ENCODE data around the gene TANC1. TPM values are rescaled to one million over a fixed set of nuclear protein-coding genes. Genes with fewer than 3 reads are reported as not detected.

The TANC1 gene
- total RNA-seq, 2 donors from 2014 or later: 2.9 to 9.5 TPM

GRCh38 chr2:159117658-159118057 is 149.2 kb downstream of the TANC1 start:
- Mint-ChIP-seq H3K27me3 (ENCODE audit: insufficient read depth) (no peaks in the 10 kb centered on the region), H3K27ac (no peak overlapping the region), H3K4me1 (peaks cover 12% of the 10 kb centered on the region), H3K36me3 (ENCODE audit: low read depth) (peaks cover 4% of the 10 kb centered on the region), H3K4me3 (no peak overlapping the region), H3K9me3 (peaks cover 4% of the 10 kb centered on the region)
- H3K27me3 ChIP-seq (ENCODE audit: control insufficient read depth, insufficient read depth, low read length, poor library complexity, severe bottlenecking): no peaks in the 10 kb centered on the region
- no peak for TF ChIP-seq CTCF (conservative IDR thresholded peaks at IDR 0.05)
- 96% methylated on average over 4 of the region's 4 CpGs; no CpG with 5 or more reads in 1 of the 2 experiments for WGBS, 2 experiments (ENCODE audit: insufficient coverage in 1 of 2, insufficient read length in 1 of 2)
- no peak overlapping the region for H3K9ac ChIP-seq (ENCODE audit: extremely low read depth, low read length, poor library complexity, severe bottlenecking)
- no peak overlapping the region for H3K27ac ChIP-seq (ENCODE audit: low read depth, low read length)
- no peak for DNase-seq
- H3K36me3 ChIP-seq (ENCODE audit: control insufficient read depth, insufficient read depth, low read length): peaks cover 11% of the 10 kb centered on the region
- peaks cover 6% of the 10 kb centered on the region for H3K4me1 ChIP-seq (ENCODE audit: control insufficient read depth, insufficient read depth, low read length)
- H3K4me3 ChIP-seq (ENCODE audit: low read length): no peak overlapping the region
- H3K9me3 ChIP-seq (ENCODE audit: control insufficient read depth, low read length): peaks cover 11% of the 10 kb centered on the region

- H3K36me3 ChIP-seq (ENCODE audit: control insufficient read depth, insufficient read depth, low read length): peaks cover 16% of the 10 kb centered on the region
- peaks cover 6% of the 10 kb centered on the region for H3K4me1 ChIP-seq (ENCODE audit: control insufficient read depth, insufficient read depth, low read length)
- peaks cover 4% of the 10 kb centered on the region for H3K36me3 Mint-ChIP-seq (ENCODE audit: low read depth)
- H3K9me3 ChIP-seq (ENCODE audit: control insufficient read depth, low read length): peaks cover 11% of the 10 kb centered on the region
- no peaks in the 10 kb centered on the region for H3K27me3 ChIP-seq (ENCODE audit: control insufficient read depth, insufficient read depth, low read length, poor library complexity, severe bottlenecking)
- no peak overlapping the region for H3K9ac ChIP-seq (ENCODE audit: extremely low read depth, low read length, poor library complexity, severe bottlenecking)
- H3K4me3 Mint-ChIP-seq: no peak overlapping the region
- DNase-seq: peak; percentile 96
- H3K27ac ChIP-seq (ENCODE audit: low read depth, low read length): no peak overlapping the region
- peaks cover 4% of the 10 kb centered on the region for H3K9me3 Mint-ChIP-seq
- no peak overlapping the region for H3K4me3 ChIP-seq (ENCODE audit: low read length)
- no peak overlapping the region for H3K27ac Mint-ChIP-seq
- whole genome bisulfite sequencing, 2 experiments (ENCODE audit: insufficient coverage in 1 of 2, insufficient read length in 1 of 2): 50 to 57% methylated on average over 6 to 11 of the region's 11 CpGs
- peak; percentile 96 for TF ChIP-seq CTCF (conservative IDR thresholded peaks at IDR 0.05)
- H3K27me3 Mint-ChIP-seq (ENCODE audit: insufficient read depth): no peaks in the 10 kb centered on the region
- H3K4me1 Mint-ChIP-seq: peaks cover 12% of the 10 kb centered on the region
These were observed 149.8 kb downstream of the TANC1 start for GRCh38 chr2:159118115-159118858.

GRCh38 chr2:159118859-159119500 is 150.5 kb downstream of the TANC1 start:
- H3K36me3 ChIP-seq (ENCODE audit: control insufficient read depth, insufficient read depth, low read length): peaks cover 17% of the 10 kb centered on the region
- H3K9me3 ChIP-seq (ENCODE audit: control insufficient read depth, low read length): peaks cover 11% of the 10 kb centered on the region
- Mint-ChIP-seq H3K9me3 (peaks cover 4% of the 10 kb centered on the region), H3K27me3 (ENCODE audit: insufficient read depth) (no peaks in the 10 kb centered on the region), H3K4me3 (no peak overlapping the region), H3K4me1 (peaks cover 12% of the 10 kb centered on the region), H3K36me3 (ENCODE audit: low read depth) (peaks cover 4% of the 10 kb centered on the region), H3K27ac (no peak overlapping the region)
- H3K9ac ChIP-seq (ENCODE audit: extremely low read depth, low read length, poor library complexity, severe bottlenecking): no peak overlapping the region
- no peaks in the 10 kb centered on the region for H3K27me3 ChIP-seq (ENCODE audit: control insufficient read depth, insufficient read depth, low read length, poor library complexity, severe bottlenecking)
- no peak for DNase-seq
- H3K4me3 ChIP-seq (ENCODE audit: low read length): no peak overlapping the region
- TF ChIP-seq CTCF (conservative IDR thresholded peaks at IDR 0.05): no peak
- no peak overlapping the region for H3K27ac ChIP-seq (ENCODE audit: low read depth, low read length)
- WGBS, 2 experiments (ENCODE audit: insufficient coverage in 1 of 2, insufficient read length in 1 of 2): 83 to 97% methylated on average over 1 to 2 of the region's 2 CpGs
- H3K4me1 ChIP-seq (ENCODE audit: control insufficient read depth, insufficient read depth, low read length): peaks cover 6% of the 10 kb centered on the region
